Measurements from ENCODE around the gene AFF3.

- TF ChIP-seq MAX (IDR thresholded peaks at IDR 0.05) (no peak), CREB3 (CRISPR knock-in tag; IDR thresholded peaks at IDR 0.05) (no peak), ATF6 (CRISPR knock-in tag; conservative IDR thresholded peaks at IDR 0.05) (no peak), EZH2 (conservative IDR thresholded peaks at IDR 0.05; ENCODE audit: low read depth, low read length) (no peak), FIP1L1 (IDR thresholded peaks at IDR 0.05; ENCODE audit: borderline replicate concordance, insufficient read depth, low read depth, low read length) (no peak), CREM (IDR thresholded peaks at IDR 0.05) (no peak), CREM (CRISPR knock-in tag; IDR thresholded peaks at IDR 0.05) (no peak), CTCF (CRISPR knock-in tag; IDR thresholded peaks at IDR 0.05) (no peak), TERF1 (CRISPR knock-in tag; IDR thresholded peaks at IDR 0.05) (no peak), ZNF549 (CRISPR knock-in tag; IDR thresholded peaks at IDR 0.05) (no peak), HDAC2 (CRISPR knock-in tag; IDR thresholded peaks at IDR 0.05) (no peak), MAFF (IDR thresholded peaks at IDR 0.05; ENCODE audit: low read depth, low read length) (no peak)
Observed at GRCh38 chr2:99641999-99642398, 500.4 kb downstream of the AFF3 start.

All from HepG2 (cell line).